OCI-M1 (cell line): ENCODE results near the gene MIGA1.
"Not testable (repeated sequence)": the region's sequence is repeated elsewhere in the genome, so short reads cannot be mapped to it uniquely, and the experiment has no call there.

ENCODE experiments used
- DNase-seq: peaks from one replicate; lab custom pipeline; 2025; lab: John Stamatoyannopoulos, UW

MIGA1 gene, protein sequence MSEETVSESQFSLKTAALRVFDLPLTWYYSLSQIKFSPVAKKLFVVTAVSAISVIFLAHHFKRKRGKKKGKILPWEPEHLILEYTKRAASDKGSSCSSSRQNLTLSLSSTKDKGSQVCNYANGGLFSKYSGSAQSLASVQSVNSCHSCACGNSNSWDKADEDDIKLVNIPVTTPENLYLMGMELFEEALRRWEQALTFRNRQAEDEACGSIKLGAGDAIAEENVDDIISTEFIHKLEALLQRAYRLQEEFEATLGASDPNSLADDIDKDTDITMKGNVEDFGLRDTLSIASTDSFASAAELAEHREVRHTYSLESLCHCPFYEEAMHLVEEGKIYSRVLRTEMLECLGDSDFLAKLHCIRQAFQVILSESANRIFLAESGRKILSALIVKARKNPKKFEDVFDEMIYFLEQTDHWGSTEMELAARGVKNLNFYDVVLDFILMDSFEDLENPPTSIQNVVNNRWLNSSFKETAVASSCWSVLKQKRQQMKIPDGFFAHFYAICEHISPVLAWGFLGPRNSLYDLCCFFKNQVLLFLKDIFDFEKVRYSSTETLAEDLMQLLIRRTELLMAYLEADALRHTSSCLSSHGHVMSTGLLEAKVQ

DNA sequence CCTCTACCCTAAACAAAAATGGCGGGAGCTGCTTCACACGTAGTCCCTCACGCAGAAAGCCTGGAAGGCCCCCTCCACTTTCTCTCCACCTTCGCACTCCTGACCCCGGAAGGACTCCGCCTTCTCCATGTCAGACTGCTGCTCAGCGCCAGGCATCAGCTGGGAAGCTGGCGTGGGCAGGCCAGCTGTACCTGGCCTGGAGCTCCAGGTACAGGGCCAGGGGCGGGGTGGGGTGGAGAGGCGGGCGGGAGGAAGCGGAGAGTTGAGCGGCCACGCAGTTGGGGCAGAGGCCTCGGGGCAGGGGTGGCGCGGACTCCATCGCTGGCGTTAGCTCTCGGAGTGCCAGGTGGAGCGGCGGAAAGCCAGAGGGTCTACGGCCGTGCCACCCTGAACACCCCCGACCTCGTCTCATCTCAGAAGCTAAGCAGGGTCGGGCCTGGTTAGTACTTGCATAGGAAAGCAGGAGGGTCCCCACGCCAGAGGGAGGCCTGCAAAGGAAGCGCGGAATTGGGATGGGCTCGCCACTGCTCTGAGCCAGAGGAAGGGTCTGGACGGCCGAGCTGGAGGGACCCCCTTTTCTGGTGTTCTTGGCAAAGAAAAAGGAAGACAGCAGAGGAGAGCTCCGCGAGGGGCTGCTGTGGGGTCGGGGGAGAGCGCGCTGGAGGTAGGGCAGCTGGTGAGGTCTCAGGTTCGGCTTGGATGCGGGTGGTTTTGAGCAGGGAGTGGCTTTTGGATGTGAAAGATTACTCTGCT is at the start of gene MIGA1:
Gene MIGA1, plus strand, starts transcription at position 121 of the 753 bp plus-strand sequence. CDS start 3,604 bp downstream, outside the sequence.
- peak; percentile 96 for DNase-seq

DNA sequence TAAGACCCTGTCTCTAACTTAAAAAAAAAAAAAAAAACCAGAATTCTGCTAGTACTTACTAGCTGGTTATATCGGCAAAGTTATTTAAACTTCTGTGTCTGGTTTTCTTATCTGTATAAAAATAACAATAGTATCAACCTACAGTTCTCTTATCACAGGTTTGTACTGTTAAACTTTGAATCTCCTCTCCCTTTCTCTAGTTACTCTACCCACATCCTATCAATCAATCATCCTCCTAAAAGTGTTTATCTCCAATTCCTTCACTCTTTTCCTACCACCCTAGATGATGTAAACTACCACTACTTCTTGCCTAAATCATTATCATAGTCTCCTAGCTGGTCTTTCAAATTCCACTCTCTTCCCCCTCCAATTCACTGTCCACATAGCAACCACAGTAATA is 47.4 kb upstream of the MIGA1 start:
- DNase-seq: peak; percentile 36

DNA sequence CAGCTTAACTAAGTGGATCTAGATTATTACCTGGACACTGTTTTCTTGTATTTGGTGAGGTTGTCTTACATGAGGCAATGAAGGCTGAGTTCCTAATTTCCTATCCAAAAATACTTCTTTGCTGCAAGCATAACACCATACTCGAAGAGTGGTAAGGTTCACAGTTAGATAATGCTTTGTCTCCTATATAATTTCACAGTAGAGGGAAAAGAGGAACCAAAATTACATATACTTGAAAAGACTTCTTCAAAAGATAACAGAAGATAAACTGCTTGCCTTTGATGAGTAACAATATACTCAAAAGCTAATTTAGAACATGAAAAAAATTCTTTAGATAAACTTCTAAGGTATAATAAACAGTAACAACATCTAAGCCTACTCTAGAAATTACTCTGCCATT is 40.2 kb upstream of the MIGA1 start:
- peak; percentile 93 for DNase-seq

DNA sequence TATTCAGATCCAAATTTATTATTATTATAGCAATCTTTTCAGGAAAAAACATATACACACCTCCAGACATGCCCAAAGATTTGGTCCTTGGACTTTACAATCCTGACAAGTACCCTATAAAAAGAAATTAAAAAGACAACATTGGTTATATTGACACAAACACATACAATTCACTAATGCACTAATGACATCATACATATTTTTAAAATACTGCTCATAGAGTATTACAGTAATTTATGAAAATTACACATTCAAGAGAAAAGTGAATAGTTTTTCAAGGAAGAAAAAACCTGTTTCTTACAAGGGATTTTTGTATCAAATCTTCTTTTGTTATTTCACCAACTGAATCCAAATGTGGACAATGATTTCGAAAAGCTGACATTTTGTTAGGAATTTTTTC is 38.1 kb upstream of the MIGA1 start:
- DNase-seq: no peak

DNA sequence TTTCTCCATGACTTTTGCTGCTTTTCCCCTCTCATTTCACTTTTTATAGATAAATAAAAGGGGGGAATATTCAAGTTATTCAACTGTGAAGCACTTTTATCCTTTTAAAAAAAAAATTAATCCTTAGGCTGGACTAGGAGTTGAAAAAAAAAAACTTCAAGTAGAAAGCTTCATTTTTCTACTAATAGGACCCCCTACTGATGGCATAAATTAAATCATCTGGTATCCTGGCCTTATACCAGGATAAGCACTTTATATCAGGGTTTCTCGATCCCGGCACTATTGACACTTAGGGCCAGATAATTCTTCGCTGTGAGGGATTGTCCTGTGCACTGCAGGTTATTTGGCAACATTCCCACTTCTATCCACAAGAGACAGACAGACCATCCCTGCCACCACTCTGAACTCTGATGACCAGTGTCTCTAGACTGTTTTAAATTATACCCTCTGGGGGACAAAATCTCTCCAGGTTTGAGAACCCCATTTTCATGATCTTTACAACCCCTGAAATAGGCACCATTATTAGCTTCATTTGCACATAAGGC is 37.4 kb upstream of the MIGA1 start:
- DNase-seq: peak; percentile 36

DNA sequence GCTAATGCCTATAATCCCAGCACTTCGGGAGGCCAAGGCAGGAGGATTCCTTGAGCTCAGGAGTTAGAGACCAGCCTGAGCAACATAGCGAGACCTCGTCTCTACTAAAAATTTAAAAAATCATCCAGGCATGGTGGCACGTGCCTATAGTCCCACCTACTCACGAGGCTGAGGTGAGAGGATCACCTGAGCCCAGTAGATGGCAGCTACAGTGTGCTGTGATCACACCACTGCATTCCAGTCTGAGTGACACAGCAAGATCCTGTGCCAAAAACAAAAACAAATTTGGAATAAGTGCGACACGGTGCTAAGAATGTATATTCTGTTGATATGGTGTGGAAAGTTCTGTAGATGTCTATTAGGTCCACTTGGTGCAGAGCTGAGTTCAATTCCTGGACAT is 34.9 kb upstream of the MIGA1 start:
- no peak for DNase-seq

DNA sequence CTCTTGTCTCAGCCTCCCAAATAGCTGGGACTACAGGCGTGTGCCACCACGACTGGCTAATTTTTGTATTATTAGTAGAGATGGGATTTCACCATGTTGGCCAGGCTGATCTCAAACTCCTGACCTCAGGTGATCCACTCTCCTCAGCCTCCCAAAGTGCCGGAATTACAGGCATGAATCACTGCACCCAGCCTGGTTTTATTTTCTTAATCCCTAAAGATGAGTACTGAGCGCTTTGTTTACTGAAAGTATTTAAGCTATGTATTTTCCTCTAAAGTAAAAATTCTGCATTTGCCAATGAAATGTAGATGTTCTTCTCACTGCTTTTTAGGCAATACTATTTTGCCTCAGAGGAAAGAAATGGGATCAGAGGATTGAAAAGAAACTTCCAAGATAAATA is 30.0 kb upstream of the MIGA1 start:
- DNase-seq: not testable (repeated sequence)

DNA sequence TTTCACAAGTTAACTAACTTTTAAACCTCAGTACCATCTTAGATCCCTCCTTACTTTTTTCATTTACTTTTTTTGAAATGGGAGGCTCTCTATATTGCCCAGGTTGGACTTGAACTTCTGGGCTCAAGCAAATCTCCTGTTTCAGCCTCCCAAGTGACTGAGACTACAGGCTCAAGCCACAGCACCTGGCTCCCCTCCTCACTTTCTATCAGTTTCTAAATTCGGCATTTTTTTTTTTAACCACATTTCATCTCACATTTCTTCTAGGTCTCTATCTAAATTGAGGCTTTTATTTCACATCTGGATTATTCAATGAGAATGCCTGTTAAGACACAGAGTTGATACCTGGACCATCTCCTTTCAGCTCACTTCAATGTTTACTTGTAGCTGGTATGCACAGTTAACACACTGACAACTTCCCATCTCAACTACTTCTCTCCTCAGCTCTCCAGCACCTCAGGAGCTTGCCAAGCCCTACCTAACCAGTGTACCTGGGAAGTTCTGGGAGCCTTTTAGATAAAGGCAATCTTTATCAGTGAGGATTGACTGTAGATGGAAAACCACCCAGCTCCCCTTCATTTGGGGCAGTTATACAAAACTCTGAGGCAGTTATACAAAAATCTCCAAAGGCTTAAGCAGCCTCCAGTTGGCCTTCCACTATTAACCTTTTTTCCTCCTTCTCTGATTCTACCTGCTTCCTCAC is 23.2 kb upstream of the MIGA1 start:
- peak; percentile 52 for DNase-seq

DNA sequence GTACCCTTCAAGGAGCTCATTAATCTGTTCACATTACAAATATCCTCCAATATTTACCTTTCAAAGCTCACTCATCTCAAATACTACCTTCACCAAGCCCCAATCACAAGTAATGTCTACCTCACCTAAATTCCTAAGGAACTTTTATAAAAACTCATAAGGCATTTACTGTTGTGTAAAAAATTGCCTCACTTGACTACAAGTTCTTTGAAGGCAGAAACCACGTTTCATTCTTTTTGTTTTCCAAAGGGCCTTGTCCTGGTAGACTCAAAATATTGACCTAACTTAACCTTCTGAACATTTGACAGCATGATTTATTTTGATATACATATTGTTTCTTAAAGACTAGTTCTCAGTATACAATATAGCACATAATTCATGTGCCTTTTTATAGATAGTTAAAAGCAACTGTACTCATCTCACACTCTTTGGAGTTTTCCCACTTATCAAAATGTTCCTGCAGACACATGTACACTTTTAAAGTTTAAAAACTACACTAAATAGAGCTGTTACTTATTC is 22.3 kb upstream of the MIGA1 start:
- DNase-seq: no peak

DNA sequence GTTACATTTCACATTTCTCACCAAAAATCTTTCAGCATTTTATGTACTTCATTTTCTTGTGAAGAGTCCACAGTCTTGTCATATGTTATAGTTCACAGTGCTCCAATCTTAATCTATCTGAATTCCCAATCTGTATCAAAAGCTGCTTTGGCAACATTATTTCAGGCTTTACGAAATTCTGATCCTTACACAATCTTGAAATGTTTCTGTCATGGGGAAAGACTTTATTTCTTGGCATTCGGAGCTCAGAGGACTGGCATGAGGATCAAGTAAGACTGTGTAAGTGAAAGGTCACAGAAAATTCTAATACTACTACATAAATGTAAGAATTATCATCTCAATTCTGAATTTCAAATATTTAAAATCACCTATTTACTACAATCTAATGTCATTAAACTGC is 21.8 kb upstream of the MIGA1 start:
- peak; percentile 30 for DNase-seq

DNA sequence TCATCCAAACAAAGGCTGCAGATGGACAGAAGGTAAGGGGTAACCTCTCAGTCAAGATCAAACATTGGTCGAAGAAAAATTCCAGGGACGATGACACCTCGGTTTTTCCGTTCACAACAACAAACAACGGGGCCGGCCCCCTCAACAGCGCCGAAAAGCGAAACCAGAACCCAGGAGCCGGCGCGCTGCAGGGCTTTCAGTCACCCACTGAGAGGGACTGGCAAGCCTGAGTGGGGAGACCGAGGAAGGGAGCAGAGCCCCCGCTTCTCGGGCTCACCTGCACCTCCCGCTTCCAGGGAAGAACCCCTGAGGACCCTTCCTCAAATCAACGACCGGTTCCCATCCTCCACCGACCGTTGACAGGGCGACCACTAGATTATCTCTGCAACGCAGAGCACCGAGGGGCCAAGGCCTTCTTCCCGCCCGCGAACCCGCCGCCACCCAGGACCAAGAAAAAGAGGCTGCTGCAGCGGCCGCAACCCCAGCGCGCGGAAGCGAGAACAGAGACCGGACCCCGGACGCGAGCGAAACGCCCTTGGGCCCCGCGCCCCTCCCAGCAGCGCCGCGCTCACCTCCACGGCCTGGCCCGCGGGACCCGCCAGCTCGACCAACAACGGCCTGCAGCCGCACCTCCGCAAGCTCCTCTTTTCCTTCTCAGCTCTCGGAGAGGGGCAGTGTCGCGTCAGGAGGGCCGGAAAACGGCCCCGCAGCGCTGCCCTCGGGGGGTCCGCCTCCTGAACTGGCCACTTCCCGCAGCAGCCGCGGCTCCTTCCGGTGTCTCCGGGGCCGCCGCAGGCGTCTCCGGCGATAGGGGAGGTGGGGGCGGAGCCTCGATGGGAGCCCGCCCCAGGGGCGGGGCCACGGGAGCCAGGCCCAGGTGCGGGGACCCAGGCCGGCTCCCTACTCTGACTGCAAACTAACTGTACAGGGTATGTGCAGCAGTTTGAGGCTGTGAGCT is 20.1 kb upstream of the MIGA1 start, which contains the start of gene USP33:
Gene USP33, minus strand, starts transcription at position 782 of the 958 bp plus-strand sequence. CDS start 18,155 bp downstream, outside the sequence.
- DNase-seq: peak; percentile 97

DNA sequence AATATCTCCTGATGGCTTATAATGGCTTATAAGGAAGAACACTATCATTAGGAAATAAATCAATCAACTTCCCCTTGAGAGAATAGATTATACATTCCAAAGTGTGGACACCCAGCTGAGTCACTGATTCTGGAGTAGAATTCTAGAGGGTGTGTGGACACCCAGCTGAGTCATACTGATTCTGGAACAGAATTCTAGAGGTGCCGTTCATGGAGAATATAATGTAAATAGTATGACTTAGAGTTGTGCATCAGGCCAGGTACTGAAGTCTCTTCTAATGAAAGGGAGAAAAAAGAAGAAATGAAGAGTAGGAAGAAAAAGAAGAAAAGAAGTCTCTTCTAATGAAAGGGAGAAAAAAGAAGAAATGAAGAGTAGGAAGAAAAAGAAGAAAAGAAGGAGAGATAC is 17.4 kb upstream of the MIGA1 start:
- peak; percentile 69 for DNase-seq

DNA sequence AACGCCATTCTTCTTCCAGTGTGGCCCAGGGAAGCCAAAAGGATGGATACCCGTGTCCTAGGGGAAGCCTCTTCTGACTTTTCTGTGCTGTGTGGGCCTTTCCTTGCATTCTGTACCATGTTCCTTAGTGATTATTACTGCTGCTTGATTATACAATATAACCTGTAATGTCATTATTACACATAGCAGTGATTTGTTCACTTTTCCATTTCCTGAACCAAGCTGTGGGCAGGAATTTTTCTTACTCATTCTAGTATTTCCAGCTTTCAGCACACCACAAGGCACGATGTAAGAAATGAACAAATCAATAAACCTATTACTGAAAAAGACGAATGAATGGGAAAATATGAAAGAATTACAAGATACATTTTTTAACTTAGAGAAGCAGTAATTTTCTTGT is 11.4 kb upstream of the MIGA1 start:
- DNase-seq: no peak

DNA sequence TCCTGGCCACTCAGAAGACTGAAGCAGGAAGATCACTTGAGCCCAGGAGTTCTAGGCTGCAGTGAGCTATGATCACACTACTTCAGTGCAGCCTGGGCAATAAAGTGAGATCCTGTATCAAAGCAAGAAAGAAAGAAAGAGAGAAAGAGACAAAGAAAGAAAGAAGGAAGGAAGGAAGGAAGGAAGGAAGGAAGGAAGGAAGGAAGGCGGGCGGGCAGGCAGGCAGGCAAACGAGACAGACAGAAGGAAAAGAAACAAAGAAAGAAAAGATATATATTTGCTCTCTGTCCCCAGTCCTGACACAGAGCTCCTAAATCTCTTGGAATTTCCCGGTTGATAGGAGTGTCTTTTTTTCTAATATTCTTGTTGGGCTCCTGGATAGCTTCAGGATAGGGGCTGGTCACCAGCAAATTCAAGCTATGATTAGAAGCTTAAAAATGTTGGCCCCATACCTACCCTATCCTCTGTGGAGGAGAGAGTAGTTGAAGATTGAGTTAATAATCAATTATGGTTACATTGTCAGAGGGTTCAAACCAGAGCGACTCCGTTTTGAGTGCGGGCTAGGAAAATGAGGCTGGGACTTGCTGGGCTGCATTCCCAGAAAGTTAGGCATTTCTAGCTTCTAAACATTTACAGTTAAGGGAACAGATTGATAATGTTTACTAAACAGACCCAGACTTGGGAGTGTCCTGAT is 3.3 kb upstream of the MIGA1 start:
- no peak for DNase-seq

DNA sequence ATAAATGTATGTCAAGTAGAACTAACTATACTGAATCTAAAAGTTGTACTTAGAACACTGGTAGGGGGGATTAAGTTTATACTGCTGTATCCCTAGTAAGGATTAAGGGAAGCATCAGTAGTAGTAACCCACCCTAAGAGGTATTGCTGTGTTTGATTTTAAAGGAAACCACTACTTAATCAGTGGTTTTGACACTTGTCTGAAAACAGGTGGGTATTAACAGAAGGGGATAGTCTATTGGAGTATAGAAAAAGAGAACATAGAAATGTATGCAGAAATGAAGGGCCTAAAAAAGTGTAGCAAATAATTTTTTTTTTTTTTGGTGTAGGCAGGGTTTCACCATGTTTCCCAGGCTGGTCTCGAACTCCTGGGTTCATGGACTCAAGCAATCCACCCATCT is 2.2 kb downstream of the MIGA1 start:
- no peak for DNase-seq

DNA sequence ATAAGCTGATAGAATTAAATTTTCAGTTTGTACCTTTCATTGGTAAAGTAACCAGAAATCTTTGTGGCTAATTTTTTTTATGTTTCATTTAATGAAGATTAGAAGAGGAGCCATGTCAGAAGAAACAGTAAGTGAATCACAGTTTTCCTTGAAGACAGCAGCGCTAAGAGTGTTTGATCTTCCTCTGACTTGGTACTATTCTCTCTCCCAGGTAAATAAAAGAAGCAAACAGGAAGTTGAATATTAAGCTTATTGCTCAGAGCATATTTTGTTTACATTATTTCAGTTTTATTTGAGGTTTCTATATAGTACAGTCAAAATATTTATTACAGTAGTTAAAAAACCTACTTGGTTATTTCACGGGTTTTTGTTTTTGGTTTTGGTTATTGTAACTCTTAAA is 3.7 kb downstream of the MIGA1 start:
- no peak for DNase-seq

DNA sequence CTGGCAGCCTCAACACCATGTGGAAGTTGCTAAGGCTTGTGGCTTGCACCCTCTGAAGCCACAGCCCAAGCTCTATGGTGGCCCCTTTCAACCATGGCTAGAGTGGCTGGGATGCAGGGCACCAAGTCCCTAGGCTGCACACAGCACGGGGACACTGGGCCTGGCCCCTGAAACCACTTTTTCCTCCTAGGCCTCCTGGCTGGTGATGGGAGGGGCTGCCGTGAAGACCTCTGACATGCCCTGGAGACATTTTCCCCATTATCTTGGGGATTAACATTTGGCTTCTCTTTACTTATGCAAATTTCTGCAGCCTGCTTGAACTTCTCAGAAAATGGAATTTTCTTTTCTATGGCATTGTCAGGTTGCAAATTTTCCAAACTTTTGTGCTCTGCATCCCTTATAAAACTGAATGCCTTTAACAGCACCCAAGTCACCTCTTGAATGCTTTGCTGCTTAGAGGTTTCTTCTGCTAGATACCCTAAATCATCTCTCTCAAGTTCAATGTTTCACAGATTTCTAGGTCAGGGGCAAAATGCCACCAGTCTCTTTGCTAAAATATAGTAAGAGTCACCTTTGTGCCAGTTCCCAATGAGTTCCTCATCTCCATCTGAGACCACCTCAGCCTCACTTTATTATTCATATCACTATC is 6.8 kb downstream of the MIGA1 start:
- DNase-seq: not testable (repeated sequence)

DNA sequence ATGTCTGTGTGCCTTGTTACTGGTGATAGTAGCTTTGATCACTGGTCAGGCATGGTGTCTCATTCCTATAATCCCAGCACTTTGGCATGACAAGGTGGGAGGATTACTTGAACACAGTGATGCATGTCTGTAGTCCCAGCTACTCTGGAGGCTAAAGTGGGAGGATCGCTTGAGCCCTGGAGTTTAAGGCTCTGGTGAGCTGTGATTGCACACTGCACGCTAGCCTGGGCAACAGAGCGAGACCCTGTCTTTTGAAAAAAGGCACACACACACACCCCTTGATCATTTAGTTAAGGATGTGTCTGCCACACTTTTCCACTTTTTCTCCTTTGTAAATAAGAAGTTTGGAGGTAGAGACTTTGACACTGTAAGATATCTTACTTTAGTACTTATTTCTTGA is 15.1 kb downstream of the MIGA1 start:
- no peak for DNase-seq

DNA sequence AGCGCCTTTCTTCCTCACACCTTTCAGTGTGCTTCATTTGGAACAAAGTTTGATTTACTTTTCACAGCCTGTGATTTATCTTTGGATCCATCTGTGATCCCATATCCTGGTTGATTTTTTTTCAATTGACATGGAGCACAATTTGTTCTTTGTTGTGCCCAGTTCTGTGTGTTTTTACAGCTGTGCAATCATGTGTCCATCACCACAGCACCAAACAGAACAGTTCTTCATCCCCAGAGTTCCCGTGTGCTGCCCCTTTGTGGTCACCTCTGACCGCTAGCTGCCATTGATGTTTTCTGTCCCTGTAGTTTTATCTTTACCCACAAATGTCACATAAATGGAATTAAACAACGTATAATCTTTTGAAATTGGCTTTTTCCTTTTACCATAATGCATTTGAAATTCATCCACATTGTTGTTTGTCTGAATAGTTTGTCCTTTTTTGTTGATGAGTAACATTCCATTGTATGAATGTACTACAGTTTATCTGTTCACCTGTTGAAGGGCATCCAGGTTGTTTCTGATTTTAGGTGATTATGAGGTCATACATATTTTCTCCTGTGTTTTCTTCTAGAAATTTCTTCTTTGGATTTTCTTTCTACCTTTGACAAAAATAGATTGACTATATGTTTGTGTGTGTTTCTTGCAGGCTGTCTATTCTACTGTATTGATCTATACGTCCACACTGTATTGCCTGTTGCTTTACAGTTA is 17.4 kb downstream of the MIGA1 start:
- peak; percentile 23 for DNase-seq
